Breast epithelium (tissue), 4 donors: ENCODE data around the gene ERICH3. TPM values are rescaled to one million over a fixed set of nuclear protein-coding genes. Genes with fewer than 3 reads are reported as not detected.

ENCODE experiments used
- DNase-seq, 2 donors: peaks; one replicate each; pipeline ENCODE4 v3.0.0-alpha.2; 2019; ENCODE audit warnings: low spot score in 2 of 2
- H3K27ac ChIP-seq, 2 donors: fragments of 200-600 bp; sonication (generic) in 1 of 2; one replicate each; pipeline ENCODE4 v1.5.1; 2016 to 2019; ENCODE audit warnings: mild to moderate bottlenecking in 1 of 2
- H3K27me3 ChIP-seq, 2 donors: fragments of 200-600 bp; sonication (generic) in 1 of 2; one replicate each; pipeline versions ENCODE4 v1.5.1 to v1.6.0; 2017 to 2019; ENCODE audit warnings: control low read depth in 1 of 2, mild to moderate bottlenecking in 1 of 2
- H3K36me3 ChIP-seq: fragments of 200-600 bp; one replicate; pipeline ENCODE4 v1.5.1; 2019
- H3K4me1 ChIP-seq, 2 donors: fragments of 200-600 bp; sonication (generic); one replicate each; pipeline ENCODE4 v1.5.1; 2016 to 2019; ENCODE audit warnings: control low read depth in 1 of 2
- H3K4me3 ChIP-seq, 3 donors: fragments of 200-600 bp; sonication (generic); 1 replicate in 2 of 3; 2 replicates in 1 of 3; pipeline ENCODE4 v1.5.1; 2016 to 2019; ENCODE audit warnings: mild to moderate bottlenecking in 3 of 3, moderate library complexity in 2 of 3
- H3K9me3 ChIP-seq, 2 donors: fragments of 200-600 bp; sonication (generic) in 1 of 2; one replicate each; pipeline ENCODE4 v1.5.1; 2016 to 2019; ENCODE audit warnings: control low read depth in 1 of 2
- POLR2A ChIP-seq: fragments of 450-650 bp; IDR thresholded peaks from one replicate; pipeline ENCODE4 v1.6.1; 2016; ENCODE audit warnings: antibody characterized with exemption, mild to moderate bottlenecking, moderate library complexity
- POLR2AphosphoS5 ChIP-seq, 3 donors: sonication (generic); formaldehyde crosslinking; IDR thresholded peaks; one replicate each; pipeline ENCODE4 v1.6.1; 2017; ENCODE audit warnings: antibody characterized with exemption in 3 of 3
- intact Hi-C: fragments of 100-400 bp; cut with DNase I; formaldehyde crosslinking; loops from one replicate; pipeline ENCODE4 v1.15.1; 2023; ENCODE audit warnings: low total_unique reads
- total RNA-seq, 3 donors: library from RNA; depleted of rRNA; stranded (reverse); fragments of >200 nt; gene quantifications; one replicate each; pipeline ENCODE4 v1.1.0, GENCODE V29; 2016
- TF ChIP-seq, protein P1 (sequence below), 3 donors: fragments of 450-650 bp; IDR thresholded peaks; one replicate each; pipeline ENCODE4 v1.5.1; 2016 to 2017; ENCODE audit warnings: antibody characterized with exemption in 3 of 3, mild to moderate bottlenecking in 3 of 3, moderate library complexity in 3 of 3

Gene ERICH3
- total RNA-seq, 3 donors from 2014 or later: under 0.01 to 2.0 (median 0.29) TPM

DNA sequence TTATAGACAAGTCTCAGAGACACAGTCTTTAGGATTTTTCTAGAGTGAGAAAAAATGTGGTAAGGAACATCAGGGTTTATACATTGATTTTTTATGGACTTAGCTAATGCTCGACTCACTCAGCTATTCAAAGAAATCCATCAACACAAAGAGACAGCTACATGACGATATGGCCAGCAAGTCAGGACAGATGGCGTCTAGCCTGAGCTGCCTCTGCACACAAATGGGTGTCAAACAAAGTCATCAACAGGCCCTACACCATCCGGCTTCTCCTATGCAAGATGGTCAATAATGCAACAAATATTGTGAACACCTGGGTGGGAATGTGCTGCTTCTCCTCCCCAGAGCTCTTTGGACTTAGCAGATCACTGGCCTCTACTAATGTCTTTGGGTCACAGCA is 13.3 kb upstream of the ERICH3 start:
- no peaks in the 10 kb centered on the region for H3K4me1 ChIP-seq
- no peak for DNase-seq
- TF ChIP-seq, protein P1, sequence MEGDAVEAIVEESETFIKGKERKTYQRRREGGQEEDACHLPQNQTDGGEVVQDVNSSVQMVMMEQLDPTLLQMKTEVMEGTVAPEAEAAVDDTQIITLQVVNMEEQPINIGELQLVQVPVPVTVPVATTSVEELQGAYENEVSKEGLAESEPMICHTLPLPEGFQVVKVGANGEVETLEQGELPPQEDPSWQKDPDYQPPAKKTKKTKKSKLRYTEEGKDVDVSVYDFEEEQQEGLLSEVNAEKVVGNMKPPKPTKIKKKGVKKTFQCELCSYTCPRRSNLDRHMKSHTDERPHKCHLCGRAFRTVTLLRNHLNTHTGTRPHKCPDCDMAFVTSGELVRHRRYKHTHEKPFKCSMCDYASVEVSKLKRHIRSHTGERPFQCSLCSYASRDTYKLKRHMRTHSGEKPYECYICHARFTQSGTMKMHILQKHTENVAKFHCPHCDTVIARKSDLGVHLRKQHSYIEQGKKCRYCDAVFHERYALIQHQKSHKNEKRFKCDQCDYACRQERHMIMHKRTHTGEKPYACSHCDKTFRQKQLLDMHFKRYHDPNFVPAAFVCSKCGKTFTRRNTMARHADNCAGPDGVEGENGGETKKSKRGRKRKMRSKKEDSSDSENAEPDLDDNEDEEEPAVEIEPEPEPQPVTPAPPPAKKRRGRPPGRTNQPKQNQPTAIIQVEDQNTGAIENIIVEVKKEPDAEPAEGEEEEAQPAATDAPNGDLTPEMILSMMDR (IDR thresholded peaks at IDR 0.05): no peak
- no peak for TF ChIP-seq POLR2AphosphoS5 (IDR thresholded peaks at IDR 0.05)
- TF ChIP-seq POLR2A: no peak
- H3K9me3 ChIP-seq: no peaks in the 10 kb centered on the region
- H3K36me3 ChIP-seq: no peaks in the 10 kb centered on the region
- H3K27ac ChIP-seq: no peak overlapping the region
- H3K27me3 ChIP-seq: no peaks in the 10 kb centered on the region
- intact Hi-C loops: no loop called here
- H3K4me3 ChIP-seq: no peak overlapping the region

DNA sequence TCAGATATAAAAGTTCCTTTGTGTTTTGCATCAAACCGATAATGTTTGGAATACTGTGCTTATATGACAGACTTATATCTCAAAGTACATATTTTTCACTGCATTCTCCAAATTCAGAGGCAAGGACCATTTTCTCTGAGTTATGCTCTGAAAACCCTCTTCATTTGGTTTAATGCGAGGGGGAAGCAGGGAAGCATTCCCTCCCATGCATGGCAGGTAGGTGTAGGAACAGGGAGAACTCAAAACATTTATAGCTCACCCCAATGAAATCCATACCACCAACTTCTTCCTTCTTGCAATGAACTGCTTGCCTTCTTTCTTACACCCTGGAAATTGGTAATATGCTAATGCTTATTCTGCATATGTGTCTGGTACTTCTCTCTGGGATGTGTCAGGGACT is 10.7 kb upstream of the ERICH3 start:
- H3K27me3 ChIP-seq: no peaks in the 10 kb centered on the region
- no peaks in the 10 kb centered on the region for H3K4me1 ChIP-seq
- DNase-seq: no peak
- no peak overlapping the region for H3K4me3 ChIP-seq
- H3K9me3 ChIP-seq: no peaks in the 10 kb centered on the region
- no peak overlapping the region for H3K27ac ChIP-seq
- TF ChIP-seq, protein P1 (IDR thresholded peaks at IDR 0.05): no peak
- TF ChIP-seq POLR2AphosphoS5 (IDR thresholded peaks at IDR 0.05): no peak
- no peak for TF ChIP-seq POLR2A
- no peaks in the 10 kb centered on the region for H3K36me3 ChIP-seq
- intact Hi-C loops: no loop called here

- no peaks in the 10 kb centered on the region for H3K4me1 ChIP-seq
- intact Hi-C loops: no loop called here
Measured at GRCh38 chr1:74683656-74684055, 10.1 kb upstream of the ERICH3 start.

GRCh38 chr1:74681851-74682250 is 8.3 kb upstream of the ERICH3 start:
- Histone ChIP-seq H3K36me3 (no peaks in the 10 kb centered on the region), H3K27ac (no peak overlapping the region), H3K9me3 (no peaks in the 10 kb centered on the region), H3K27me3 (no peaks in the 10 kb centered on the region), H3K4me1 (no peaks in the 10 kb centered on the region), H3K4me3 (no peak overlapping the region)
- no peak for DNase-seq
- TF ChIP-seq POLR2A (no peak), POLR2AphosphoS5 (IDR thresholded peaks at IDR 0.05) (no peak)
- TF ChIP-seq, protein P1 (IDR thresholded peaks at IDR 0.05): no peak
- intact Hi-C loops: no loop called here

More at GRCh38 chr1:74683656-74684055, 10.1 kb upstream of the ERICH3 start:
- no peak overlapping the region for H3K4me3 ChIP-seq
- no peak for DNase-seq
- no peaks in the 10 kb centered on the region for H3K27me3 ChIP-seq
- TF ChIP-seq POLR2AphosphoS5 (IDR thresholded peaks at IDR 0.05) (no peak), POLR2A (no peak)
- TF ChIP-seq, protein P1 (IDR thresholded peaks at IDR 0.05): no peak
- no peaks in the 10 kb centered on the region for H3K36me3 ChIP-seq
- H3K9me3 ChIP-seq: no peaks in the 10 kb centered on the region
- H3K27ac ChIP-seq: no peak overlapping the region

- no peaks in the 10 kb centered on the region for H3K36me3 ChIP-seq
- H3K9me3 ChIP-seq: no peaks in the 10 kb centered on the region
- H3K4me1 ChIP-seq: no peaks in the 10 kb centered on the region
- H3K27me3 ChIP-seq: no peaks in the 10 kb centered on the region
- TF ChIP-seq POLR2A (no peak), POLR2AphosphoS5 (IDR thresholded peaks at IDR 0.05) (no peak)
- TF ChIP-seq, protein P1 (IDR thresholded peaks at IDR 0.05): no peak
- no peak overlapping the region for H3K4me3 ChIP-seq
- intact Hi-C loops: no loop called here
- H3K27ac ChIP-seq: no peak overlapping the region
- DNase-seq: no peak
Measured at GRCh38 chr1:74681449-74681848, 7.9 kb upstream of the ERICH3 start.
